PC-3 (cell line): ENCODE results near the gene DEPP1. TPM values are rescaled to one million over a fixed set of nuclear protein-coding genes. Genes with fewer than 3 reads are reported as not detected.

Experiments
- ATAC-seq: fragments of 200-7000 bp; cut with Tn5 transposase; 2 replicates; pipeline ENCODE4 v1.9.1; 2020; ENCODE audit warnings: mild to moderate bottlenecking, moderate library complexity
- BruUV-seq: library from RNA; stranded (reverse); fragments of 400-500 nt; replicated peaks from 2 replicates; lab custom pipeline; 2021; lab: Mats Ljungman, UMichigan
- CTCF ChIA-PET: fragments of 300-600 bp; sonication (Branson Sonifier 250); formaldehyde crosslinking; loops from one replicate; lab custom pipeline; 2022; ENCODE audit warnings: antibody characterized with exemption; lab: Charles Lee
- POLR2A ChIA-PET: fragments of 300-600 bp; sonication (Branson Sonifier 250); formaldehyde crosslinking; loops from one replicate; lab custom pipeline; 2022; ENCODE audit warnings: antibody characterized with exemption; ENCODE audit not compliant: unreplicated experiment; lab: Charles Lee
- DNase-seq: peaks from one replicate; pipeline ENCODE4 v3.0.0-alpha.2; 2015
- H2AFZ ChIP-seq: fragments of 300-600 bp; sonication (generic); 2 replicates; pipeline ENCODE4 v1.6.0; 2016; ENCODE audit warnings: antibody characterized with exemption, low read length
- H3F3A ChIP-seq: fragments of 300-600 bp; sonication (generic); one replicate; pipeline ENCODE4 v1.6.0; 2017; ENCODE audit warnings: antibody characterized with exemption, low read length, control low read depth, mild to moderate bottlenecking; ENCODE audit not compliant: unreplicated experiment
- H3K27ac ChIP-seq: fragments of 300-600 bp; sonication (generic); 2 replicates; pipeline ENCODE4 v1.5.1; 2016; ENCODE audit warnings: mild to moderate bottlenecking, low read length
- H3K27me3 ChIP-seq: fragments of 300-600 bp; sonication (generic); 2 replicates; pipeline ENCODE4 v1.6.1; 2016; ENCODE audit warnings: low read length, mixed read lengths
- H3K36me3 ChIP-seq: fragments of 300-600 bp; sonication (generic); 2 replicates; pipeline ENCODE4 v1.6.1; 2016; ENCODE audit warnings: low read depth, mixed run types, low read length, mixed read lengths
- H3K4me1 ChIP-seq: fragments of 300-600 bp; sonication (generic); 2 replicates; pipeline ENCODE4 v1.5.1; 2016; ENCODE audit warnings: low read length; ENCODE audit not compliant: insufficient read depth
- H3K4me2 ChIP-seq: fragments of 300-600 bp; sonication (generic); 2 replicates; pipeline ENCODE4 v1.6.0; 2016; ENCODE audit warnings: low read length
- H3K4me3 ChIP-seq: fragments of 300-600 bp; sonication (generic); 2 replicates; pipeline ENCODE4 v1.5.1; 2016; ENCODE audit warnings: mild to moderate bottlenecking, low read length, mixed read lengths
- H3K79me2 ChIP-seq: fragments of 300-600 bp; sonication (generic); 2 replicates; pipeline ENCODE4 v1.6.1; 2017; ENCODE audit warnings: low read length, mixed read lengths
- H3K9ac ChIP-seq: fragments of 300-600 bp; sonication (generic); 2 replicates; pipeline ENCODE4 v1.6.0; 2016; ENCODE audit warnings: mild to moderate bottlenecking, low read length
- H3K9me2 ChIP-seq: fragments of 300-600 bp; sonication (generic); replicated peaks from 2 replicates; pipeline ENCODE4 v1.6.1; 2016; ENCODE audit warnings: mixed run types, low read length, mixed read lengths
- H3K9me3 ChIP-seq: fragments of 300-600 bp; sonication (generic); 2 replicates; pipeline ENCODE4 v1.6.1; 2016; ENCODE audit warnings: low read length, mixed read lengths
- H4K20me1 ChIP-seq: fragments of 300-600 bp; sonication (generic); 2 replicates; pipeline ENCODE4 v1.6.1; 2016; ENCODE audit warnings: low read length, mixed read lengths
- EZH2 ChIP-seq: fragments of 300-600 bp; sonication (generic); IDR thresholded peaks from one replicate; pipeline ENCODE4 v1.6.1; 2017; ENCODE audit warnings: antibody characterized with exemption, mild to moderate bottlenecking, low read length; ENCODE audit not compliant: unreplicated experiment
- EZH2phosphoT487 ChIP-seq: fragments of 300-600 bp; sonication (generic); IDR thresholded peaks from 2 replicates; pipeline ENCODE4 v1.6.1; 2018; ENCODE audit warnings: mild to moderate bottlenecking, antibody characterized with exemption, low read length, borderline replicate concordance
- intact Hi-C: fragments of 100-400 bp; cut with micrococcal nuclease; formaldehyde crosslinking; loops from 2 replicates; pipeline ENCODE4 v1.9.0; 2023
- total RNA-seq: library from RNA; depleted of rRNA; stranded (reverse); fragments of >200 nt; gene quantifications from 2 replicates; pipeline ENCODE4 v1.2.3, GENCODE V29; 2014
- TF ChIP-seq, protein P1 (sequence below): fragments of 300-600 bp; sonication (generic); conservative IDR thresholded peaks from 2 replicates; pipeline ENCODE4 v1.5.1; 2017; ENCODE audit warnings: antibody characterized with exemption, low read depth, mild to moderate bottlenecking, low read length

DEPP1 gene
- total RNA-seq, 1 experiment from 2014 or later, result 9.0 TPM

DNA sequence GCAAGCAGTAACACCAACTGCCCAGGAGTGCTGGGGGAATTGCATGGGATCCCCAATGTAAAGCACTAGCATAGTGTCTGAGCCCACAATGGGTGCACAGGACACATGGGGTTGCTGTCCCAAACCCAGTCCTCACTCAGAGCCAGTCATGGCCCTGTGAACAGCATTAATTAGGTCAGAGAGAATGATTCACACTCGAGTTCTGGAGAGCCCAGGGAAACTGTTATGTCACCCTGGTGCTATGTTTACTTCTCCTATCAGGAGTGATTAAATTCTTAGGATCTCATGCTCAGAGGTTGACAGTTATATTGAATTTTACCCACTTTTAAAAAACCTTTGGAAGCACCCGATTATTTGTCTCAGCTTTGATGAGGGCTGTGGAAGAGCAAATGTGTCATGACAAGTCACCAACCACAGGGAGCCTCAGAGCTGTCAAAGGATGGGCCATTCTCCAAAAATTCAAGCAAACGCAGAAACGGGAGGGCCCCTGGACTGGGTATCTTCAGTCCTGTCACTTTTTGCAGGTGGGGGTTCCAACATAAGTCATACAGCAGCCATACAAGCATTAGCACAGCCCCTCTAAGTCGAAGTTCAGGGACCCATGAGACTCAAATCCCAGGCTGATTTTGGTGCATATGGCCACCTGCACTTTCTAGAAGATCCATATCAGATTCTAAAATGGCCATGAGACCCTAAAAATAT lies 20.3 kb downstream of the DEPP1 start:
- H4K20me1 ChIP-seq, result no peaks in the 10 kb centered on the region
- no TSS peak for BruUV-seq
- H3K9me2 ChIP-seq, result no peaks in the 10 kb centered on the region
- H3K27me3 ChIP-seq, result no peaks in the 10 kb centered on the region
- H3K9ac ChIP-seq, result peak overlapping the region; percentile 89
- H3K4me1 ChIP-seq, result peaks cover 19% of the 10 kb centered on the region
- intact Hi-C loops, result loop anchor here (2.0 kb wide), 2 partner anchors 26 to 50 kb away; no protein-coding TSS in a partner anchor
- DNase-seq (peak; percentile 51), ATAC-seq (no peak)
- peaks cover 15% of the 10 kb centered on the region for H3K79me2 ChIP-seq
- H3F3A ChIP-seq, result no peaks in the 10 kb centered on the region
- H3K9me3 ChIP-seq, result no peaks in the 10 kb centered on the region
- H3K27ac ChIP-seq, result no peak overlapping the region
- no peaks in the 10 kb centered on the region for H3K36me3 ChIP-seq
- H3K4me3 ChIP-seq, result peak overlapping the region; percentile 80
- no peak overlapping the region; the same call in 1 of the 2 replicates for H2AFZ ChIP-seq
- TF ChIP-seq EZH2phosphoT487, result no peak
- TF ChIP-seq, protein P1, sequence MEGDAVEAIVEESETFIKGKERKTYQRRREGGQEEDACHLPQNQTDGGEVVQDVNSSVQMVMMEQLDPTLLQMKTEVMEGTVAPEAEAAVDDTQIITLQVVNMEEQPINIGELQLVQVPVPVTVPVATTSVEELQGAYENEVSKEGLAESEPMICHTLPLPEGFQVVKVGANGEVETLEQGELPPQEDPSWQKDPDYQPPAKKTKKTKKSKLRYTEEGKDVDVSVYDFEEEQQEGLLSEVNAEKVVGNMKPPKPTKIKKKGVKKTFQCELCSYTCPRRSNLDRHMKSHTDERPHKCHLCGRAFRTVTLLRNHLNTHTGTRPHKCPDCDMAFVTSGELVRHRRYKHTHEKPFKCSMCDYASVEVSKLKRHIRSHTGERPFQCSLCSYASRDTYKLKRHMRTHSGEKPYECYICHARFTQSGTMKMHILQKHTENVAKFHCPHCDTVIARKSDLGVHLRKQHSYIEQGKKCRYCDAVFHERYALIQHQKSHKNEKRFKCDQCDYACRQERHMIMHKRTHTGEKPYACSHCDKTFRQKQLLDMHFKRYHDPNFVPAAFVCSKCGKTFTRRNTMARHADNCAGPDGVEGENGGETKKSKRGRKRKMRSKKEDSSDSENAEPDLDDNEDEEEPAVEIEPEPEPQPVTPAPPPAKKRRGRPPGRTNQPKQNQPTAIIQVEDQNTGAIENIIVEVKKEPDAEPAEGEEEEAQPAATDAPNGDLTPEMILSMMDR, result no peak
- TF ChIP-seq EZH2, result no peak
- ChIA-PET CTCF (interaction anchor here (0.6 kb wide), 1 partner anchor 22 kb away, joined by 3 read pairs; no protein-coding TSS in a partner anchor), POLR2A (no interaction called here)
- peak overlapping the region; percentile 89 for H3K4me2 ChIP-seq

DNA sequence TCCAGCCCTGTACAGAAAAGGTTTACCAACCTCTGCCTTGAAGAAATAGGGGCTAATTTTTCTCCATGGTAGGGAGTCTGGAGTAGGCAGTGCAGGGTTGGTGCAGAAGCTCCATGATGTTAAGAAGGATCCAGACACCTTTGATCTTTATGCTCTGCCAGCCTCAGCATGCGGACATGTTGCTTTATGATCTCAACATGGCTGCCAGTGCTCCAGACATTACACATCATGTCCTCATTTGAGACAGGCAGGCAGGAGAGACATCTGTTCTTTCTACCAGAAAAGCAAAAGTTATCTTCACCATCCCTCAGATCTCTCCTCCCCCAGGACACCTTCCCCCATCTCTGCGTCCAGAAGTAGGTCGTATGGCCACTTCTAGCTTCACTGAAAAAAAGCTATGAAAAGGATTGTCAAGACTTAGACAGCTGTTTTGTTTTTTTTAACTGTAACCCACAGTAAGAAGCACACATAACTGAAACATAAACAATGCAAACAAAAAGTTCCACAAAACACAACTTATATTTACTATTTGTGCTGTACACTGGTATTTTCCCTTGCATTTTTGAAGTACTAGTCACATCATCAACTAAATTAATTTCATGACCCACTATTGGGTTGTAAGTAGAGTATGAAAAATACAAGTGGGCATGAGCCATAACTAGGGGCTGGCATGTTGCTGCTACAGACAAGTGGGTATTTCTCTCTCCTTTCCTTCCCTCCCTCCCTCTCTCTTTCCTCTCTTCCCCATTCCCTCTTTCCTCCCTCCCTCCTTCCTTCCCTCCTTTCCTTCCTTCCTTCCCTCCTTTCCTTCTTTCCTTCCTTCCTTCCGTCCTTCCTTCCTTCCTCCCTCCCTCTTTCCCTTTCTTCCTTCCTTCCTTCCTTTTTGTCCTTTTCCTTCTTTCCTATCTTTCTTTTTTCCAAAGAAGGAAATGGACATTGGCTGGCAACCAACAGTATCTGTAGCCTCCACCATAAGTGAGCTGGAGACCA lies 21.6 kb downstream of the DEPP1 start:
- intact Hi-C loops, result no loop called here
- no peaks in the 10 kb centered on the region for H3K9me2 ChIP-seq
- POLR2A ChIA-PET, result no interaction called here
- TF ChIP-seq, protein P1, result no peak
- TF ChIP-seq EZH2phosphoT487, result no peak
- TF ChIP-seq EZH2, result no peak
- H3K79me2 ChIP-seq, result peaks cover 15% of the 10 kb centered on the region
- no peak overlapping the region for H2AFZ ChIP-seq
- no peak overlapping the region for H3K4me2 ChIP-seq
- no peaks in the 10 kb centered on the region for H3K9me3 ChIP-seq
- DNase-seq (no peak), ATAC-seq (no peak)
- H3K9ac ChIP-seq, result no peak overlapping the region
- no peak overlapping the region for H3K27ac ChIP-seq
- no peaks in the 10 kb centered on the region for H4K20me1 ChIP-seq
- peaks cover 19% of the 10 kb centered on the region for H3K4me1 ChIP-seq
- H3K4me3 ChIP-seq, result no peak overlapping the region
- H3K36me3 ChIP-seq, result no peaks in the 10 kb centered on the region
- no peaks in the 10 kb centered on the region for H3K27me3 ChIP-seq
- H3F3A ChIP-seq, result no peaks in the 10 kb centered on the region
- CTCF ChIA-PET, result no interaction called here
- BruUV-seq, result no TSS peak
